HepG2 (cell line): ENCODE data around the gene CCDC57. TPM values are rescaled to one million over a fixed set of nuclear protein-coding genes. Genes with fewer than 3 reads are reported as not detected.

ENCODE experiments used
- ARNTL ChIP-seq: sonication (generic); formaldehyde crosslinking; IDR thresholded peaks from 2 replicates; pipeline ENCODE4 v1.4.0; 2020; ENCODE audit warnings: mild to moderate bottlenecking, missing genetic modification reagents
- CEBPB ChIP-seq: IDR thresholded peaks from 2 replicates; pipeline ENCODE4 v1.6.1; 2011; ENCODE audit warnings: low read depth, low read length, improper control_type of control experiment, borderline replicate concordance
- FUBP1 ChIP-seq: sonication (generic); formaldehyde crosslinking; IDR thresholded peaks from 2 replicates; pipeline ENCODE4 v1.5.1; 2020; ENCODE audit warnings: missing genetic modification reagents, mild to moderate bottlenecking, borderline replicate concordance
- HDAC2 ChIP-seq: sonication (generic); formaldehyde crosslinking; IDR thresholded peaks from 2 replicates; pipeline ENCODE4 v1.4.0; 2020; ENCODE audit warnings: missing genetic modification reagents
- KLF15 ChIP-seq: sonication (generic); formaldehyde crosslinking; IDR thresholded peaks from 2 replicates; pipeline ENCODE4 v1.8.1; 2023; ENCODE audit warnings: borderline replicate concordance, mild to moderate bottlenecking, inconsistent platforms, missing genetic modification reagents, mixed read lengths
- NRL ChIP-seq: sonication (generic); formaldehyde crosslinking; IDR thresholded peaks from 2 replicates; pipeline ENCODE4 v1.5.0; 2020; ENCODE audit warnings: missing genetic modification reagents, mild to moderate bottlenecking, moderate library complexity, borderline replicate concordance
- PLRG1 ChIP-seq: fragments of 450-650 bp; conservative IDR thresholded peaks from 2 replicates; pipeline ENCODE4 v1.6.1; 2016
- PPARG ChIP-seq: conservative IDR thresholded peaks from 2 replicates; pipeline ENCODE4 v1.6.1; 2016; ENCODE audit warnings: missing biosample characterization, missing genetic modification reagents
- RARG ChIP-seq: sonication (generic); formaldehyde crosslinking; IDR thresholded peaks from 2 replicates; pipeline ENCODE4 v1.4.0; 2020; ENCODE audit warnings: low read depth, mild to moderate bottlenecking, missing genetic modification reagents
- SNRNP70 ChIP-seq: fragments of 200-400 bp; formaldehyde crosslinking; IDR thresholded peaks from 2 replicates; pipeline ENCODE4 v1.6.1; 2017; ENCODE audit warnings: mild to moderate bottlenecking, low read depth, low read length, moderate library complexity
- ZC3H13 ChIP-seq: sonication (generic); formaldehyde crosslinking; IDR thresholded peaks from 2 replicates; pipeline ENCODE4 v1.8.1; 2023; ENCODE audit warnings: mild to moderate bottlenecking, missing genetic modification reagents, moderate library complexity
- ZMYM2 ChIP-seq: sonication (generic); formaldehyde crosslinking; IDR thresholded peaks from 2 replicates; pipeline ENCODE4 v1.8.0; 2022; ENCODE audit warnings: mild to moderate bottlenecking, missing genetic modification reagents
- ZNF598 ChIP-seq: sonication (generic); formaldehyde crosslinking; IDR thresholded peaks from 2 replicates; pipeline ENCODE4 v1.5.1; 2020; ENCODE audit warnings: mild to moderate bottlenecking, missing genetic modification reagents, borderline replicate concordance
- ZNF619 ChIP-seq: sonication (generic); formaldehyde crosslinking; IDR thresholded peaks from 2 replicates; pipeline ENCODE4 v1.4.0; 2020; ENCODE audit warnings: mild to moderate bottlenecking, missing genetic modification reagents
- ZNF644 ChIP-seq: IDR thresholded peaks from 2 replicates; pipeline ENCODE4 v1.6.1; 2016; ENCODE audit warnings: low read depth
- ZNF646 ChIP-seq: sonication (generic); formaldehyde crosslinking; IDR thresholded peaks from 2 replicates; pipeline ENCODE4 v1.9.0; 2021; ENCODE audit warnings: mild to moderate bottlenecking, missing genetic modification reagents
- ZNF816 ChIP-seq: sonication (generic); formaldehyde crosslinking; IDR thresholded peaks from 2 replicates; pipeline ENCODE4 v1.8.0; 2022; ENCODE audit warnings: missing genetic modification reagents, mild to moderate bottlenecking, borderline replicate concordance
- ZNF891 ChIP-seq: sonication (generic); formaldehyde crosslinking; IDR thresholded peaks from 2 replicates; pipeline ENCODE4 v1.5.0; 2020; ENCODE audit warnings: mild to moderate bottlenecking, missing genetic modification reagents
- polyA plus RNA-seq, 8 experiments: library from polyadenylated mRNA; depleted of rRNA in 3 of 8; stranded (reverse) in 7 of 8; unstranded in 1 of 8; fragments of >200 nt; fragmentation: Illumina TruSeq in 4 of 8; extraction: Trizol in 4 of 8; gene quantifications; 2 replicates each; pipeline versions ENCODE4 v1.2.1 to v1.2.3, GENCODE V29; 2011 to 2016; ENCODE audit warnings: low read depth in 4 of 8, missing spikeins in 1 of 8, mixed read lengths in 1 of 8; ENCODE audit not compliant: insufficient read depth in 1 of 8
- total RNA-seq, 5 experiments: library from RNA; depleted of rRNA; stranded (reverse); fragments of >200 nt; fragmentation: Illumina TruSeq; extraction: Trizol; gene quantifications; 2 replicates each; pipeline ENCODE4 v1.2.3, GENCODE V29; 2016; ENCODE audit warnings: low read depth in 1 of 5
- TF ChIP-seq, protein P1 (sequence below): sonication (generic); formaldehyde crosslinking; IDR thresholded peaks from 2 replicates; pipeline ENCODE4 v1.9.0; 2021; ENCODE audit warnings: missing genetic modification reagents, borderline replicate concordance

Gene CCDC57
- total and polyA plus RNA-seq, 2 of the 13 experiments (the other 11 are each of a cell fraction or from before 2014, with no cell fraction given) = 59.3 to 59.9 TPM

GRCh38 chr17:82241183-82241925 lies 28.7 kb upstream of the CCDC57 start (continued):
- TF ChIP-seq FUBP1 (CRISPR knock-in tag) = no peak
- TF ChIP-seq KLF15 (CRISPR knock-in tag) = no peak
- no peak for TF ChIP-seq PLRG1
- no peak for TF ChIP-seq ZNF598
- TF ChIP-seq HDAC2 (CRISPR knock-in tag) = peak; percentile 78
- no peak for TF ChIP-seq ZNF644 (CRISPR knock-in tag)
- TF ChIP-seq ZMYM2 = no peak
- TF ChIP-seq ZNF891 (CRISPR knock-in tag) = no peak; the same call in 1 of the 2 replicates
- TF ChIP-seq ZNF619 = peak; percentile 41; the same call in 1 of the 2 replicates
- 0 out of 2 replicates have a peak, but pooled peaks have one; percentile 50 for TF ChIP-seq ZNF816 (CRISPR knock-in tag)
- peak; percentile 49; the same call in 1 of the 2 replicates for TF ChIP-seq PPARG (CRISPR knock-in tag)
- peak; percentile 99; the same call in 1 of the 2 replicates for TF ChIP-seq ZC3H13 (CRISPR knock-in tag)
- no peak for TF ChIP-seq RARG (CRISPR knock-in tag)
- no peak for TF ChIP-seq CEBPB
- TF ChIP-seq, protein P1, sequence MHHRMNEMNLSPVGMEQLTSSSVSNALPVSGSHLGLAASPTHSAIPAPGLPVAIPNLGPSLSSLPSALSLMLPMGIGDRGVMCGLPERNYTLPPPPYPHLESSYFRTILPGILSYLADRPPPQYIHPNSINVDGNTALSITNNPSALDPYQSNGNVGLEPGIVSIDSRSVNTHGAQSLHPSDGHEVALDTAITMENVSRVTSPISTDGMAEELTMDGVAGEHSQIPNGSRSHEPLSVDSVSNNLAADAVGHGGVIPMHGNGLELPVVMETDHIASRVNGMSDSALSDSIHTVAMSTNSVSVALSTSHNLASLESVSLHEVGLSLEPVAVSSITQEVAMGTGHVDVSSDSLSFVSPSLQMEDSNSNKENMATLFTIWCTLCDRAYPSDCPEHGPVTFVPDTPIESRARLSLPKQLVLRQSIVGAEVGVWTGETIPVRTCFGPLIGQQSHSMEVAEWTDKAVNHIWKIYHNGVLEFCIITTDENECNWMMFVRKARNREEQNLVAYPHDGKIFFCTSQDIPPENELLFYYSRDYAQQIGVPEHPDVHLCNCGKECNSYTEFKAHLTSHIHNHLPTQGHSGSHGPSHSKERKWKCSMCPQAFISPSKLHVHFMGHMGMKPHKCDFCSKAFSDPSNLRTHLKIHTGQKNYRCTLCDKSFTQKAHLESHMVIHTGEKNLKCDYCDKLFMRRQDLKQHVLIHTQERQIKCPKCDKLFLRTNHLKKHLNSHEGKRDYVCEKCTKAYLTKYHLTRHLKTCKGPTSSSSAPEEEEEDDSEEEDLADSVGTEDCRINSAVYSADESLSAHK (CRISPR knock-in tag) = no peak
- peak; percentile 65; the same call in 1 of the 2 replicates for TF ChIP-seq ARNTL
- TF ChIP-seq SNRNP70 = no peak
- no peak for TF ChIP-seq ZNF646 (CRISPR knock-in tag)
- peak; percentile 88 for TF ChIP-seq NRL (CRISPR knock-in tag)
